ENCODE data around the gene RAPGEF1.

RAPGEF1 gene

DNA sequence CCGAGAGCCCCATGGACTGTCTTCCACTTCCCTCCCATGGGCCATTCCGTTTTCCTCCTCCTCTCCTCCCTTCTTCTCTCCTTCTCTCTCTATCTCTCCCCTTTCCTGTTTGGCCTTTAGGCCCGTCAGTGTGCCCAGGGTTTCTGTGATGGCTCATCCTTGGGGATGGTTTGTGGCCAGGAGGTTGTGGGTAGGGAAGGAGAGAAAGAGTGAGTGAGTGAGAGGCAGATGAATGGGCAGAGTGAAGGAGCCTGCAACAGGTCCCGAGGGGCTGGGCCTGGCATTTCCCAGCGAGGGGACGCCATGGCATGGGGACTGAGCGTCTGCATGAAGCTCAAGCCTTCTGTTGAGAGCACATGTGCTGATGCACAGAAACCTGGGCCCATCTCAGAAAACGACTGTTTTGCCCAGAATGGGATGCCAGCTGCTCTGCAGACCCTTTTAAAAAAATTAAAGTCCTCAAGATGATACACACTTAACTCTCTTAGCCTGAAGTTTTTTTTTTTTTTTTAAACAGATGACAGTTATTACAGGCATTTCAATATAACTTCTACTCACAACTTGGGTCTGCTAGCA lies 125.4 kb downstream of the RAPGEF1 start:
- peaks cover 0 to 41% of the 10 kb centered on the region in 2 experiments; a peak in 2 of 3 replicates for H3K36me3 ChIP-seq (ENCODE audit: control insufficient read depth in 2 of 2, insufficient read depth in 1 of 2, low read length in 2 of 2)
- no peak overlapping the region for H3K4me3 ChIP-seq (ENCODE audit: low read depth, low read length)
- no peak overlapping the region for H3K27ac ChIP-seq (ENCODE audit: extremely low read depth, low read depth, low read length)
- ChIA-PET POLR2A (no interaction called here), CTCF (interaction anchor here (0.7 kb wide), 1 partner anchor 51 kb away, joined by 4 read pairs; no protein-coding TSS in a partner anchor)
- H3K4me1 ChIP-seq (ENCODE audit: control insufficient read depth, insufficient read depth, low read length), result no peaks in the 10 kb centered on the region
- H3K9me3 ChIP-seq (ENCODE audit: control insufficient read depth, insufficient read depth, low read depth, low read length), result no peaks in the 10 kb centered on the region
- TF ChIP-seq ZNF366 (tag by site-specific recombination; conservative IDR thresholded peaks at IDR 0.05), result peak; percentile 30; the same call in 1 of the 2 replicates
- TF ChIP-seq KLF16 (tag by site-specific recombination; IDR thresholded peaks at IDR 0.05), result no peak
- peak; percentile 74 for TF ChIP-seq SCRT2 (tag by site-specific recombination; IDR thresholded peaks at IDR 0.05)

DNA sequence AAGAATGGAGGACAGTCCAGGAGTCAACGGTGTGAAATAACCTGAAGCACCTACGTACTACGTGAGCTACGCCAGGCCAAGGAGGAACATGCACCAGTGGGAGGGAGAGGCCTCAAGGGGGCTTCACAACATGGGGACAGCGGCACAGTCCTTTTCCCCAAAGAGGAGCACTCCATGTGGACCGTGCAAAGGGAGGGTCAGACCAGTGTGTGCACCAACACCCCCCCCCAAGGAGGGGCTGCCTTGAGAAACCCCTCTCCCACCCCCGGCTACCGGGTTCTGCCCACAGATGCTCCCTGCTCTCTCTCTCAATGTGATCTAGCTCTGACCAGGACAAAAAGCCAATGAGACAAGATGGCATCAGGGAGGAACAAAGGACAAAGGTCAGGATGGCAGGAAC lies 126.0 kb downstream of the RAPGEF1 start:
- Histone ChIP-seq H3K4me3 (ENCODE audit: low read depth, low read length) (no peak overlapping the region), H3K4me1 (ENCODE audit: control insufficient read depth, insufficient read depth, low read length) (no peaks in the 10 kb centered on the region), H3K27ac (ENCODE audit: extremely low read depth, low read depth, low read length) (no peak overlapping the region), H3K36me3 (ENCODE audit: control insufficient read depth in 2 of 2, insufficient read depth in 1 of 2, low read length in 2 of 2) (peaks cover 0 to 40% of the 10 kb centered on the region in 2 experiments; a peak in 2 of 3 replicates), H3K9me3 (ENCODE audit: control insufficient read depth, insufficient read depth, low read depth, low read length) (no peaks in the 10 kb centered on the region)
- CTCF ChIA-PET, result no interaction called here
- POLR2A ChIA-PET, result no interaction called here
- TF ChIP-seq, protein P1, sequence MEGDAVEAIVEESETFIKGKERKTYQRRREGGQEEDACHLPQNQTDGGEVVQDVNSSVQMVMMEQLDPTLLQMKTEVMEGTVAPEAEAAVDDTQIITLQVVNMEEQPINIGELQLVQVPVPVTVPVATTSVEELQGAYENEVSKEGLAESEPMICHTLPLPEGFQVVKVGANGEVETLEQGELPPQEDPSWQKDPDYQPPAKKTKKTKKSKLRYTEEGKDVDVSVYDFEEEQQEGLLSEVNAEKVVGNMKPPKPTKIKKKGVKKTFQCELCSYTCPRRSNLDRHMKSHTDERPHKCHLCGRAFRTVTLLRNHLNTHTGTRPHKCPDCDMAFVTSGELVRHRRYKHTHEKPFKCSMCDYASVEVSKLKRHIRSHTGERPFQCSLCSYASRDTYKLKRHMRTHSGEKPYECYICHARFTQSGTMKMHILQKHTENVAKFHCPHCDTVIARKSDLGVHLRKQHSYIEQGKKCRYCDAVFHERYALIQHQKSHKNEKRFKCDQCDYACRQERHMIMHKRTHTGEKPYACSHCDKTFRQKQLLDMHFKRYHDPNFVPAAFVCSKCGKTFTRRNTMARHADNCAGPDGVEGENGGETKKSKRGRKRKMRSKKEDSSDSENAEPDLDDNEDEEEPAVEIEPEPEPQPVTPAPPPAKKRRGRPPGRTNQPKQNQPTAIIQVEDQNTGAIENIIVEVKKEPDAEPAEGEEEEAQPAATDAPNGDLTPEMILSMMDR (tag by site-specific recombination; IDR thresholded peaks at IDR 0.05), result no peak
- TF ChIP-seq ZNF292 (tag by site-specific recombination; IDR thresholded peaks at IDR 0.05; ENCODE audit: borderline replicate concordance, low read depth) (no peak), ZSCAN16 (tag by site-specific recombination; IDR thresholded peaks at IDR 0.05) (no peak), ZEB2 (tag by site-specific recombination; IDR thresholded peaks at IDR 0.05) (no peak), KLF7 (tag by site-specific recombination; IDR thresholded peaks at IDR 0.05; ENCODE audit: borderline replicate concordance) (no peak), ZNF184 (tag by site-specific recombination; IDR thresholded peaks at IDR 0.05) (no peak), ZNF521 (tag by site-specific recombination; IDR thresholded peaks at IDR 0.05) (no peak), ZNF621 (tag by site-specific recombination; IDR thresholded peaks at IDR 0.05) (no peak), ZNF670 (tag by site-specific recombination; IDR thresholded peaks at IDR 0.05; ENCODE audit: low read depth) (no peak)
- TF ChIP-seq, protein P2, sequence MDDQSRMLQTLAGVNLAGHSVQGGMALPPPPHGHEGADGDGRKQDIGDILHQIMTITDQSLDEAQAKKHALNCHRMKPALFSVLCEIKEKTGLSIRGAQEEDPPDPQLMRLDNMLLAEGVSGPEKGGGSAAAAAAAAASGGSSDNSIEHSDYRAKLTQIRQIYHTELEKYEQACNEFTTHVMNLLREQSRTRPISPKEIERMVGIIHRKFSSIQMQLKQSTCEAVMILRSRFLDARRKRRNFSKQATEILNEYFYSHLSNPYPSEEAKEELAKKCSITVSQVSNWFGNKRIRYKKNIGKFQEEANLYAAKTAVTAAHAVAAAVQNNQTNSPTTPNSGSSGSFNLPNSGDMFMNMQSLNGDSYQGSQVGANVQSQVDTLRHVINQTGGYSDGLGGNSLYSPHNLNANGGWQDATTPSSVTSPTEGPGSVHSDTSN (CRISPR knock-in tag; IDR thresholded peaks at IDR 0.05), result no peak

DNA sequence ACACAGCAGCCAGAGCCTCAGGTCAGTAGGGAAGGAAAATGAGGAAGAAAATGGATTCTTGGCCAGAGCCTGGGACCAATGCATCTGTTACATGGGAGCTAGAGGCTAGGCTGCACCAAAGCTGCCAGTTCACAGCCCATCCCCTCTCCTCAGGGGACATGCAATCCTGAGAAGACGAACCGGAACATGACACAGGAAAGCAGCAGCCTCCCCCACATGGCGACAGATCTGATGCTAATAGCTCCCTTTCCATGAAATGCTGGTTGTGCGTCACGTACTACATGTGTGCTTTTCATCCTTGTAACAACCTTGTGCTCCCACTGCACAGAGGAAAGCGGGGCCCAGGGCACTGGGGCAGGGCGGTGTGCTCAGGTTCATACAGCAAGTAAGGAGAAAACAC lies 127.0 kb downstream of the RAPGEF1 start:
- Histone ChIP-seq H3K4me1 (ENCODE audit: control insufficient read depth, insufficient read depth, low read length) (no peaks in the 10 kb centered on the region), H3K36me3 (ENCODE audit: control insufficient read depth in 2 of 2, insufficient read depth in 1 of 2, low read length in 2 of 2) (peaks cover 0 to 38% of the 10 kb centered on the region in 2 experiments; a peak in 1 of 3 replicates), H3K27ac (ENCODE audit: extremely low read depth, low read depth, low read length) (no peak overlapping the region), H3K4me3 (ENCODE audit: low read depth, low read length) (no peak overlapping the region), H3K9me3 (ENCODE audit: control insufficient read depth, insufficient read depth, low read depth, low read length) (no peaks in the 10 kb centered on the region)
- CTCF ChIA-PET, result interaction anchor here (0.7 to 1.9 kb wide), 2 partner anchors 8 to 12 kb away, joined by 4 read pairs; no protein-coding TSS in a partner anchor
- TF ChIP-seq ZNF394 (tag by site-specific recombination; IDR thresholded peaks at IDR 0.05; ENCODE audit: borderline replicate concordance) (no peak), KLF8 (tag by site-specific recombination; IDR thresholded peaks at IDR 0.05) (no peak), KLF7 (tag by site-specific recombination; IDR thresholded peaks at IDR 0.05; ENCODE audit: borderline replicate concordance) (no peak), ZNF48 (tag by site-specific recombination; IDR thresholded peaks at IDR 0.05) (no peak), ZNF629 (tag by site-specific recombination; IDR thresholded peaks at IDR 0.05) (no peak), ZNF791 (tag by site-specific recombination; IDR thresholded peaks at IDR 0.05) (no peak)
- TF ChIP-seq, protein P3, sequence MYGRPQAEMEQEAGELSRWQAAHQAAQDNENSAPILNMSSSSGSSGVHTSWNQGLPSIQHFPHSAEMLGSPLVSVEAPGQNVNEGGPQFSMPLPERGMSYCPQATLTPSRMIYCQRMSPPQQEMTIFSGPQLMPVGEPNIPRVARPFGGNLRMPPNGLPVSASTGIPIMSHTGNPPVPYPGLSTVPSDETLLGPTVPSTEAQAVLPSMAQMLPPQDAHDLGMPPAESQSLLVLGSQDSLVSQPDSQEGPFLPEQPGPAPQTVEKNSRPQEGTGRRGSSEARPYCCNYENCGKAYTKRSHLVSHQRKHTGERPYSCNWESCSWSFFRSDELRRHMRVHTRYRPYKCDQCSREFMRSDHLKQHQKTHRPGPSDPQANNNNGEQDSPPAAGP (tag by site-specific recombination; IDR thresholded peaks at IDR 0.05), result no peak
- POLR2A ChIA-PET, result interaction anchor here (0.6 kb wide), 1 partner anchor 172 kb away, joined by 3 read pairs; no protein-coding TSS in a partner anchor
